ENCODE measurements around the gene RASAL2.

GRCh38 chr1:178119628-178120027 is 25.7 kb downstream of the RASAL2 start:
- no peak for TF ChIP-seq CTCF (IDR thresholded peaks at IDR 0.05)
- no peak for TF ChIP-seq POLR2A (IDR thresholded peaks at IDR 0.05)
- no peak for TF ChIP-seq EP300 (IDR thresholded peaks at IDR 0.05)
